NK-92 (cell line): ENCODE measurements around the gene PUS7.
"Not testable (repeated sequence)": the region's sequence is repeated elsewhere in the genome, so short reads cannot be mapped to it uniquely, and the experiment has no call there.

Source experiments
- DNase-seq: peaks from one replicate; lab custom pipeline; 2025; ENCODE audit not compliant: unreplicated experiment; lab: John Stamatoyannopoulos, UW

Gene PUS7

DNA sequence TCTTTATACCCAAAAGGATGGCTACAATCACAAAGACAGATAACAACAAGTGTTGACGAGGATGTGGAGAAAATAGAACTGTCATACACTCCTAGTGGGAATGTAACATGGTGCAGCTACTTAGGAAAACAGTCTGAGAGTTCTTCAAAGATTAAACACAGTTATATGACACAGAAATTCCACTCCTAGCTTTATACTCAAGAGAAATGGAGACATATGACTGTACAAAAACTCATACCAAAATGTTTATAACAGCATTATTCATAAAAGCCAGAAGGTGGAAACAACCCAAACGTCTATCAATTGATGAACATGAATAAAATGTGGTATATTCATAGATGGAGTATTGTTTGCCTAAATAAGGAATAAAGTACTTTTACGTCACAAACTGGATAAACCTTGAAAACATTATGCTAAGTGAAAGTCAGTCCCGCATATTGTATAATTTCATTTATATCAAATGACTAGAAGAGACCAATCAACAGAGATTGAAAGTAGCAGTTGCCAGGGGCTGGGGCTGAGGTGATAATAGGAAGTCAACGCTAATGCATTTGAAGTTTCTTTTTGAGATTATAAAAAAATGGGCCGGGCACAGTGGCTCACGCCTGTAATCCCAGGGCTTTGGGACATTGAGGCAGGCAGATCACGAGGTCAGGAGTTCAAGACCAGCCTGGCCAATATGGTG is 71.8 kb downstream of the PUS7 start:
- no peak for DNase-seq

DNA sequence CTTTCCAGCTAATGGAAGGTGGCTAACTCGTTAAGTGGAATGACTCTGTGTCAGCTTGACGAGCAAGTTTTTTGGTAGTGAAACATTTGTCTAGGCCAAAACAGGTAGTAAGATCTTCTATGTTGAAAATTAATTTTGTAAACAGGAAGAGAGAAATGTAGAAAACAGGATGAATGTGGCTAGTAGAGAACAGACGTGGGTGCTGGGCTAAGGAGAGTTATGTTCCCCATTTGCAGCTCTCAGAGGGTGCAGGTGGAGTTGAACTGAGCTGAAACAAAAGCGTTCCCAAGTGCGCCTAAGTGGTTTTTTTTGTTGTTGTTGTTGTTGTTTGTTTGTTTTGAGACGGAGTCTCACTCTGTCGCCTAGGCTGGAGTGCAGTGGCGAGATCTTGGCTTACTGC is 73.9 kb downstream of the PUS7 start:
- DNase-seq: no peak

DNA sequence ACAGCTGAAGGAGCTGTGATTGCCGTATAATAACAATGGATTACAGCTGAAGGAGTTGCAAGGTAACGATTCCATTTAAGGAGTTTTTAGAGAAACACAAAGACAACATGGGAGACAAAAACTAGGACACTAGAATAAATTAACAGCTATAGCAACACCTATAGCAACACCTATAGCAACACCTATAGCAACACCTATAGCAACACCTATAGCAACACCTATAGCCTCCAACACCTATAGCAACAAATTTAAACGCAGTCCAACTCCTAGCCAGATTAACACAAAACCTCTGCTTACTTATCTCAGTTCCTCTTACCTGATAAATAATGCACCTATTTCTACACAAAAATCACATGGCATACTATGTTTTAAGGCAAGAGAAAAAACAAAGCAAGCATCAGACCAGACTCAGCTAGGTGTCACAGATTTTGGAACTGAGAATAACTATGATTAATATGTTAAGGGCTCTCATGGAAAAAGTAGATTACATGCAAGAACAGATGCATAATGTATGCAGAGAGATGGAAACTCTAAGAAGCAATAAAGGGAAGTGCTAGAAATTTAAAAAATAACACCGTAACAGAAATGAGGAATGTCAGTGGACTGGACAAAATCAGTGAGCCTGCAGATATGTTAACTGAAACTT is 77.6 kb downstream of the PUS7 start:
- no peak for DNase-seq

DNA sequence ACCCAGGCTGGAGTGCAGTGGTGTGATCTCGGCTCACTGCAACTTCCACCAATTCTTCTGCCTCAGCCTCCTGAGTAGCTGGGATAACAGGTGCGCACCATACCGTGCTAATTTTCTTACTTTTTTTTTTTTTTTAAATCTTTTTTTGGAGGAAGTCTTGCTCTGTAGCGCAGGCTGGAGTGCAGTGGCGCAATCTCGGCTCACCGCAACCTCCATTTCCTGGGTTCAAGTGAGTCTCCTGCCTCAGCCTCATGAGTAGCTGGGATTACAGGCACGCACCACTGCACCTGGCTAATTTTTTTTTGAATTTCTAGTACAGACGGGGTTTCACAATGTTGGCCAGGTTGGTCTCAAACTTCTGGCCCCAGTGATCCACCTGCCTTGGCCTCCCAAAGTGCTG is 79.9 kb downstream of the PUS7 start:
- DNase-seq: not testable (repeated sequence)

DNA sequence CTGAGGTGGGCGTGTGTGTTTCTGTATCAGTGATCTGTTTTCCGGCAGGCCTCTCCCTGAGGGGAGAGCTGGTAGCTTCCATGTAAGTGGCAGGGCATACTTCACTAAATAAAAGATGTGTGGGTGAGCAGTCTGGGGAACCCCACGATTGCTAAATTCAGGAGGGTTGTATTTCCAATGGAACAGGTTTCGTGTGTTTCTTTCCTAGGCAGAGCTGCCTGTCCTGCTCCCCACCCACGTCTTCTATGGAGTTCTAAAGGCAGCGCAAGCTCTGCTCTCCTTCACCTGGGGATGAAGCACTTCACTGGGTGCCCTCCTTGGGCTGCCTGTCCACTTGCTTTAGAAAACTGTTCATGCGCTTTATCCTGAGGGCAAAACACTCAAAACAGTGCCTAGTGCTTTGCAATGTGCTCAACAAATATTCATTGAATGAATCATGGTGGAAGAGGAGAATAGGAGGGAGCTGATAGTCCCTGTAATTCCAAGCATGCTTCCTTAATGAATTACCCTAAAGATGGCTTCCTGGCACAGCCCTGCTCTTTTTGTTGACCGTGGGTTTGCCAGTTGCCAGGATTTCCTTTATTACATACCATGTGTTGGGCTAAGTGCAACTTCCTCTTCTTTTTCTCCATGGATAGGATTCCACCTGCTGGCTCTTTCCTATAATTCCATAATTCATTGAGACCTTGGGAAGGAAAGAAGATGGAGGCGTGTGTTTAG is 82.7 kb downstream of the PUS7 start:
- DNase-seq: no peak

DNA sequence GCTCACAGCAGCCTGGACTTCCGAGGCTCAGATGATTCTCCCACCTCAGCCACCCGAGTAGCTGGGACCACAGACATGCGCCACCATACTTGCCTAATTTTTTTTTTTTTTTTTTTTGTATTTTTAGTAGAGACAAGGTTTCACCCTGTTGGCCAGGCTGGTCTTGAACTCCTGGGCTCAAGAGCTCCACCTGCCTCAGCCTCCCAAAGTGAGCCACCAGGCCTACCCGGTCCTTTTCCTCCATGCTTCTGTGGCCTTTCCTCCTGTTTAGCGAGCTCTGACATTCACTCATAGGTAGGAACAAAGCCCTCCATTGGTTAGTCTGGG is 83.3 kb downstream of the PUS7 start:
- no peak for DNase-seq

DNA sequence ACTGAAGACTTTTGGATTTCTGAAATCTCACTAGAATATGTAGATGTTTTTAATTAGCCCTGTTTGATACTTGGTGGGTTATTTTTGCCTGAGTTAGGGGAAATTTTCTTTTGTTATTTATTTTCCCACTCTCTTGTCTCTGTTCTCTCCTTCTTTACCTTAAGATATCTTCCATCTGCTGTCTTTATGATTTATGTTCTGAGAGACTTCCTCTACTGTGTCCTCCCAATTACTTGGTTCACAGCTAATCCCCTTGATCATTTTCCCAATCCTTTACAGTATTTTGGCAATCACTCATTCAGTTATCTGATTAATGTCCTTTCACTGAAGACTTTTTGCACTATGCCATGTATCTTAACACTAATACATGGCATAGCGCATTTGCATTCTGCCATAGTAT is 83.8 kb downstream of the PUS7 start:
- no peak for DNase-seq

DNA sequence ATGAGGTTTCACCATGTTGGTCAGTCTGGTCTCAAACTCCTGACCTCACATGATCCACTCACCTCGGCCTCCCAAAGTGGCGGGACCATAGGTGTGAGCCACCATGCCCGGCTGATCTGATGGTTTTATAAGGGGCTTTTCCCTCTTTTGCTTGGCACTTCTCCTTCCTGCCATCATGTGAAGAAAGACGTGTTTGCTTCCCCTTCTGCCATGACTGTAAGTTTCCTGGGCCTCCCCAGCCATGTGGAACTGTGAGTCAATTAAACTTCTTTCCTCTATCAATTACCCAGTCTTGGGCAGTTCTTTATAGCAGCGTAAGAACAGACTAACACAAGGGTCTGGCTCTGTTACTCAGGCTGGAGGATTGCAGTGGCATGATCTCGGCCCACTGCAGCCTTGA is 84.7 kb downstream of the PUS7 start:
- not testable (repeated sequence) for DNase-seq

DNA sequence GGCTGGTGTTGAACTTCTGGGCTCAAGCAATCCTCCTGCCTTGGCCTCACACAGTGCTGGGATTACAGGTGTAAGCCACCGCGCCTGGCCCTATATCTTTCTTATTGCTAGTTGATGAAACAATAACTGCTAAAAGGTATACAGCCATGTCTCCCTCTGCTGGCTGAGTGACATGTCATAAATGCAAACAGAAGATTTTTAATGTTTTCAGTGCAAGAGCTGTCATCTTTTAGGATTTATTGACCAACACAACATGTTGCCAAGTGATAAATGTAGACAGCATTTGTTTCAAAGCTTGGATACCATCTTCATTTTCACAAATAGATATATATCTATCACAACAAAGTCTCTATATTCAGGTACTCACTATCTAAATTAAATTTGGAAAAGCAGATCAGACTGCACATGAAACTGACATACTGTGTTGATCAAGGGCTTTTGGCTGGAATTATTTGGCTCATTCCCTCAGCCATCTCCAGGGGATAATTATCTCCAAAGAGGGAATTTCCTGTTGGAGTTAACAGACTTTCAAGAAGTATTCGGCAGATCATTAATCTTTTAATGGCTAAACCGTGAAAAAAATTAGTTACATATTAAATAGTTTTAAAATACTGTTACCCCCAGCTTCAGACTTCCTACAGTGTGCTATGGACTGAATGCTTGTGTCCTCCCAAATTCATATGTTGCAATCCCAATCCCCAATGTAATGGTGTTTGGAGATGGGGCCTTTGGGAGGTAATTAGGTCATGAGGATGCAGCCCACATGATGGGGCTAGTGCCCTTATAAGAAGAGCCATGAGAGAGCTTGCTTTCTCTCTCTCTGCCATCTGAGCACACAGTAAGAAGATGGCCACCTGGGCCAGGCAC is 92.1 kb downstream of the PUS7 start:
- DNase-seq: no peak

DNA sequence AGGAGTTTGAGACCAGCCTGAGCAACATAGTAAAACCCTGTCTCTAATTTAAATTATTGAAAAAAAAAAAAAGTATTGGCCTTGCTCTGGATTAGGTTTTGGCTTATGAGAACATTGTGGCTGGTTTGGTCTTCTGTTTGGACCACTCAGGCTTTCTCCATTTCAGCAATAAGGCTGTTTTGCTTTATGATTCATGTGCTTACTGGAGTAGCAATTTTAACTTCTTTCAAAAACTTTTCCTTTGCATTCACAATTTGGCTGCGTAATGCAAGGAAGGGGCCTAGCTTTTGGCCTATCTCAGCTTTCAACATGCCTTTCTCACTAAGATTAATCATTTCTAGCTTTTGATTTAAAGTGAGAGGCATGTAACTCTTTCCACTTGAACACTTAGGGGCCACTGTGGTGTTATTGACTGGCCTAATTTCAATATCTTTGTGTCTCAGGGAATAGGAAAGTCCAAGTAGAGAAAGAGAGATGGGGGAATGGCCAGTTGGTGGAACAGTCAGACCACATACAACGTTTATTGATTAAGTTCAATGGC is 95.4 kb downstream of the PUS7 start:
- no peak for DNase-seq

DNA sequence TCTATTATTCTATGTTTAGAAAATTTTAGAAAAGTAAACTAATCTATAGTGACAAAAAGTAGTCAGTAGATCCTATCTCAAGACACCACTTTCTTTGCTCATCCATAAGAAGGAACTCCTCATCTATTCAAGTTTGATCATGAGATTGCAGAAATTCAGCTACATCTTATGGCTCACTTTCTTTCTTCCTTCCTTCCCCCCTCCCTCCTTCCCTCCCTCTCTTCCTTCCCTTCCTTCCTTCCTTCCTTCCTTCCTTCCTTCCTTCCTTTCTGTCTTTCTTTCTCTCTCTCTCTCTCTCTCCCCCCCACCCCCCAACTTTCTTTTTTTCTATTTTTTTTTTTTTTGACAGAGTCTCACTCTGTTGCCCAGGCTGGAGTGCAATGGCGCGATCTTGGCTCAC is 98.1 kb downstream of the PUS7 start:
- DNase-seq: no peak

DNA sequence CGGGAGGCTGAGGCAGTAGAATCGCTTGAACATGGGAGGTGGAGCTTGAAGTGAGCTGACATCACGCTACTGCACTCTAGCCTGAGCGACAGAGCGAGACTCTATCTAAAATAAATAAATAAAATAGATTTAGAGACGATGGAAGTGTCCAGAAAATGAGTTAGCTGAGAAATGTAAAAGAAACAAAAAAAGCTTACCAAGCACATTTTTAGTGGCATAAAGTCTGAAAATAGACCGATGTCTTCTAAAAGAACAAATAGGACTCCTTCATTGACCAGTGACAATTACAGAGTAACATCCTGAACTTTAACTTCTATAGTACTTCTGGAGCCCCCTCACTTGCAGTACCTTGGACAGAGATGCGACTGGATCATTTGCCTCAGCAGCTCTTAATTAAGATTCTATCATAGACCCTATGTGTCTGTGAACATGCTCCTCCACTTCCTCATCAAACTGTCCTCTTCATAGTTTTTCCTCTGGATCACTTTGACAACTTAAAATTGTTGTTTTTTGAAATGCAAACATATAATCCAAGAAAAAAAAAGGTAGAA is 108.1 kb downstream of the PUS7 start:
- no peak for DNase-seq

DNA sequence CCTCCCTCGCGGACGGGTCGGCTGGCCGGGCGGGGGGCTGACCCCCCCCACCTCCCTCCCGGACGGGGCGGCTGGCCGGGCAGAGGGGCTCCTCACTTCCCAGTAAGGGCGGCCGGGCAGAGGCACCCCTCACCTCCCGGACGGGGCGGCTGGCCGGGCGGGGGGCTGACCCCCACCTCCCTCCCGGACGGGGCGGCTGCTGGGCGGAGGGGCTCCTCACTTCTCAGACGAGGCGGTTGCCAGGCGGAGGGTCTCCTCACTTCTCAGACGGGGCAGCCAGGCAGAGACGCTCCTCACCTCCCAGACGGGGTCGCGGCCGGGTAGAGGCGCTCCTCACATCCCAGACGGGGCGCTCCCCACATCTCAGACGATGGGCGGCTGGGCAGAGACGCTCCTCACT is 111.3 kb downstream of the PUS7 start:
- not testable (repeated sequence) for DNase-seq

DNA sequence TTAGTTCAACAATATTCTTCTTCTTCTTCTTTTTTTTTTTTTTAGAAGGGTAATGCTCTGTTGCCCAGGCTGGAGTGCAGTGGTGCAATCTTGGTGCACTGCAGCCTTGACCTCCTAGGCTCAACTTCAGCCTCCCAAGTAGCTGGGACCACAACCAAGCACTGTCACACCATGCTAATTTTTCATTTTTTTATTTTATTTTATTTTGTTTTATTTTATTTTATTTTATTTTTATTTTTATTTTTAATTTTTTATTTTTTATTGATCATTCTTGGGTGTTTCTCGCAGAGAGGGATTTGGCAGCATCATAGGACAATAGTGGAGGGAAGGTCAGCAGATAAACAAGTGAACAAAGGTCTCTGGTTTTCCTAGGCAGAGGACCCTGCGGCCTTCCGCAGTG is 112.3 kb downstream of the PUS7 start:
- not testable (repeated sequence) for DNase-seq

DNA sequence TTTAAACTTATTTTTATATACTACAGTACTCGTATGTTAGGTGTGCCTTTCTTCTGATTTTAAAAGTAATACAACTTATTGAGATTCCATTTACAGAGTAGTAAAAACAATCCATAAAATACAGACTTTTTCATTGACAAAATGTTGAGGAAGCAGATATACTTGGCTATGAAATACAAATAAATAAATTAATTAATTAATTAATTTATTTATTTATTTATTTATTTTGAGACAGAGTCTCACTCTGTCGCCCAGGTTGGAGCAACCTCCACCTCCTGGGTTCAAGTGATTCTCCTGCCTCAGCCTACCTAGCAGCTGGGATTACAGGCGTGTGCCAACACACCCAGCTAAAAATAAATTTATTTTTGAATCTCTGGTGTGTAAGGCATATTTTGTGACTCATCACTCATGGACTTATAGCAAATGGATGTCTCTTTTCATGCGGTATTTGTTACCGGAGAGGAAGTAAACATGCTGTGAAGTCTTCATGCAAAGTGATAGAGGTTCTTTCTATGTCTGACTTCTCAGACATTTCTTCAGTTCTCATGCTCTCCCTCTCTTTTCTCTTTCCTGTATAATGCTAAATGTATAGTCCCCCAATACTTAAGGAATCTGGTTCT is 113.2 kb downstream of the PUS7 start:
- DNase-seq: no peak
